Lower leg skin (tissue), 3 donors: Measurements from ENCODE around the gene STRA8.

Experiments
- CTCF ChIP-seq, 3 donors: fragments of 450-650 bp; IDR thresholded peaks; one replicate each; pipeline ENCODE4 v1.5.1; 2016; ENCODE audit warnings: antibody characterized with exemption in 3 of 3, mild to moderate bottlenecking in 3 of 3, moderate library complexity in 2 of 3
- POLR2A ChIP-seq, 2 donors: fragments of 450-650 bp; IDR thresholded peaks; one replicate each; pipeline ENCODE4 v1.6.1; 2016 to 2017; ENCODE audit warnings: antibody characterized with exemption in 2 of 2, mild to moderate bottlenecking in 1 of 2, moderate library complexity in 1 of 2

- TF ChIP-seq POLR2A (IDR thresholded peaks at IDR 0.05) (no peak), CTCF (IDR thresholded peaks at IDR 0.05) (no peak)
Observed at GRCh38 chr7:135197343-135197742, 36.3 kb upstream of the STRA8 start.
